Keratinocyte (primary cell): ENCODE results near the gene POU6F2.

Experiments
- EZH2 ChIP-seq: IDR thresholded peaks from one replicate; pipeline ENCODE4 v1.6.1; 2012; ENCODE audit warnings: inconsistent platforms, mild to moderate bottlenecking, low read length, moderate library complexity
- TF ChIP-seq, protein P1 (sequence below), 3 experiments: IDR thresholded peaks in 1 of 3; conservative IDR thresholded peaks in 1 of 3; optimal IDR thresholded peaks in 1 of 3; 2 replicates in 2 of 3; 3 replicates in 1 of 3; pipeline versions ENCODE3 to v1.5.1; 2011; ENCODE audit warnings: low read length in 3 of 3, mild to moderate bottlenecking in 3 of 3, moderate library complexity in 2 of 3, control low read depth in 1 of 3, inconsistent platforms in 1 of 3; ENCODE audit not compliant: insufficient read depth in 2 of 3; ENCODE audit errors: extremely low read depth in 1 of 3

DNA sequence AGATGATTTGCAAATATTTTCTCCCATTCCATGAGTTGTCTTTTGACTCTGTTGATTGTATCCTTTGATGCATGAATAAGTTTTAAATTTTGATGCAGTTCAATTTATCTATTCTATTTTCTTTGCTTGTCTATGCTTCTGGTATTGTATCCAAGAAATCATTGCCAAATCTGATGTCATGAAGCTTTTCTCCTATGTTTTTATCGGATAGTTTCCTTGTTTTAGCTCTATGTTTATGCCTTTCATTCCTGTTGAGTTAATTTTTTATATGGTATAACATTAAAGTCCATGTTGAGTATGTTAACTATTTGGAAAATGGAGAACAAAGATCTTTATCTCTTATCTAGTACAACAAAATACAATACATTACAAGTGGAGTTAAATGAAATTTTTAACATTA lies 41.1 kb upstream of the POU6F2 start:
- TF ChIP-seq, protein P1, sequence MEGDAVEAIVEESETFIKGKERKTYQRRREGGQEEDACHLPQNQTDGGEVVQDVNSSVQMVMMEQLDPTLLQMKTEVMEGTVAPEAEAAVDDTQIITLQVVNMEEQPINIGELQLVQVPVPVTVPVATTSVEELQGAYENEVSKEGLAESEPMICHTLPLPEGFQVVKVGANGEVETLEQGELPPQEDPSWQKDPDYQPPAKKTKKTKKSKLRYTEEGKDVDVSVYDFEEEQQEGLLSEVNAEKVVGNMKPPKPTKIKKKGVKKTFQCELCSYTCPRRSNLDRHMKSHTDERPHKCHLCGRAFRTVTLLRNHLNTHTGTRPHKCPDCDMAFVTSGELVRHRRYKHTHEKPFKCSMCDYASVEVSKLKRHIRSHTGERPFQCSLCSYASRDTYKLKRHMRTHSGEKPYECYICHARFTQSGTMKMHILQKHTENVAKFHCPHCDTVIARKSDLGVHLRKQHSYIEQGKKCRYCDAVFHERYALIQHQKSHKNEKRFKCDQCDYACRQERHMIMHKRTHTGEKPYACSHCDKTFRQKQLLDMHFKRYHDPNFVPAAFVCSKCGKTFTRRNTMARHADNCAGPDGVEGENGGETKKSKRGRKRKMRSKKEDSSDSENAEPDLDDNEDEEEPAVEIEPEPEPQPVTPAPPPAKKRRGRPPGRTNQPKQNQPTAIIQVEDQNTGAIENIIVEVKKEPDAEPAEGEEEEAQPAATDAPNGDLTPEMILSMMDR (optimal IDR thresholded peaks at IDR 0.05 in 1 of 3, IDR thresholded peaks at IDR 0.05 in 1 of 3, conservative IDR thresholded peaks at IDR 0.05 in 1 of 3; ENCODE audit: extremely low read depth in 1 of 3, insufficient read depth in 2 of 3, low read length in 3 of 3), result no peak
- TF ChIP-seq EZH2, result no peak
